ENCODE results near the gene NSF. TPM values are rescaled to one million over a fixed set of nuclear protein-coding genes. Genes with fewer than 3 reads are reported as not detected.

The NSF gene
- total RNA-seq, 1 experiment from 2014 or later = 22.2 TPM

DNA sequence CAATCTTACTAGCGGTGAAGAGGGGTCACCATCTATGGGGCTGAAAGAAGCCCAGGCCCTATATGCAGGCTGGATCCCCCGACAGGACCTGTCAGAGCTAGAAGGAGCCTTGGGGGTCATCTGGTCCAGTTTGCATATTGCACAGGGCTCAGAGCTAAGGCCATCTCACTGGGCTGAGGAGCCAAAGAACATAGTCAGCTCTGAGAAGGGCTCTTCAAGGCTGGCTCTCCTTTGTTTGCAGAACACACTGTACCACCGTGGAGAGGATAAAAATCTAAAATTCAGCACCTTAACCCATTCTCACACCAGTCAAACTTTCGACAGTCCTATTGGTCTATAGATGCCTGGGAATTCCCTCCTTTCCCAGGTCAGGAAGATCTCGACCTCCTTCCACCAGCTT lies 203.8 kb downstream of the NSF start:
- no peak for DNase-seq
- H3K4me3 ChIP-seq (ENCODE audit: insufficient read depth, low read depth, low read length) = no peak overlapping the region
- no peaks in the 10 kb centered on the region; the same call in 1 of the 2 replicates for H3K27me3 ChIP-seq (ENCODE audit: control insufficient read depth, insufficient read depth, low read length)
- no peaks in the 10 kb centered on the region for H3K36me3 ChIP-seq (replicated peaks; ENCODE audit: control insufficient read depth, insufficient read depth, low read length)

GRCh38 chr17:46795379-46795952 lies 205.0 kb downstream of the NSF start:
- H3K36me3 ChIP-seq (replicated peaks; ENCODE audit: control insufficient read depth, insufficient read depth, low read length) = no peaks in the 10 kb centered on the region
- H3K4me3 ChIP-seq (ENCODE audit: insufficient read depth, low read depth, low read length) = no peak overlapping the region
- H3K27me3 ChIP-seq (ENCODE audit: control insufficient read depth, insufficient read depth, low read length) = no peaks in the 10 kb centered on the region; the same call in 1 of the 2 replicates
- no peak for DNase-seq

GRCh38 chr17:46796084-46796483 lies 205.6 kb downstream of the NSF start:
- no peaks in the 10 kb centered on the region; the same call in 1 of the 2 replicates for H3K27me3 ChIP-seq (ENCODE audit: control insufficient read depth, insufficient read depth, low read length)
- H3K4me3 ChIP-seq (ENCODE audit: insufficient read depth, low read depth, low read length) = no peak overlapping the region
- DNase-seq = no peak
- no peaks in the 10 kb centered on the region for H3K36me3 ChIP-seq (replicated peaks; ENCODE audit: control insufficient read depth, insufficient read depth, low read length)

GRCh38 chr17:46796524-46796923 lies 206.1 kb downstream of the NSF start:
- no peak overlapping the region for H3K4me3 ChIP-seq (ENCODE audit: insufficient read depth, low read depth, low read length)
- no peaks in the 10 kb centered on the region; the same call in 1 of the 2 replicates for H3K27me3 ChIP-seq (ENCODE audit: control insufficient read depth, insufficient read depth, low read length)
- H3K36me3 ChIP-seq (replicated peaks; ENCODE audit: control insufficient read depth, insufficient read depth, low read length) = no peaks in the 10 kb centered on the region
- DNase-seq = no peak

- Histone ChIP-seq H3K36me3 (replicated peaks; ENCODE audit: control insufficient read depth, insufficient read depth, low read length) (no peaks in the 10 kb centered on the region), H3K4me3 (ENCODE audit: insufficient read depth, low read depth, low read length) (no peak overlapping the region), H3K27me3 (ENCODE audit: control insufficient read depth, insufficient read depth, low read length) (no peaks in the 10 kb centered on the region; the same call in 1 of the 2 replicates)
- DNase-seq = no peak
These were observed 206.6 kb downstream of the NSF start for GRCh38 chr17:46796956-46797530.

DNA sequence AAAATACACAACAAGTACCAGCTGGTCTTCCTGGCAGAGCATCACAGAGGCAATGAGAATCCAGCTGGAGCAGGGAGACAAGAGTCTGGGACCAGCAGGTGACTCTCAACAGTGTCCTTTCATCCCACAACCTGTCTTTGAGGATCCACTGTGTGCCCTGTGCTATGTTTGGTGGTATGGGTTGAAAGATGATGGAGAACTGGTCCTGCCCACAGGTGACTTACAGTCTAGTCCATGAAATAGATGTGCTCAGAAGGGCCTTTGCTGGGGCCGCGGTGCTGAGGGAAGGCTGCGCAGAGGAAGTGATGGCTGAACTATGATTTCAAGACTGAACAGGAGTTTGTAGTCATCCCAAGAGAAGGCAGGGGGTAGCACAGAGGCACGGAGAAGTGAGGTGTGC lies 210.1 kb downstream of the NSF start:
- Histone ChIP-seq H3K4me3 (ENCODE audit: insufficient read depth, low read depth, low read length) (no peak overlapping the region), H3K36me3 (replicated peaks; ENCODE audit: control insufficient read depth, insufficient read depth, low read length) (no peaks in the 10 kb centered on the region), H3K27me3 (ENCODE audit: control insufficient read depth, insufficient read depth, low read length) (no peaks in the 10 kb centered on the region)
- no peak for DNase-seq

DNA sequence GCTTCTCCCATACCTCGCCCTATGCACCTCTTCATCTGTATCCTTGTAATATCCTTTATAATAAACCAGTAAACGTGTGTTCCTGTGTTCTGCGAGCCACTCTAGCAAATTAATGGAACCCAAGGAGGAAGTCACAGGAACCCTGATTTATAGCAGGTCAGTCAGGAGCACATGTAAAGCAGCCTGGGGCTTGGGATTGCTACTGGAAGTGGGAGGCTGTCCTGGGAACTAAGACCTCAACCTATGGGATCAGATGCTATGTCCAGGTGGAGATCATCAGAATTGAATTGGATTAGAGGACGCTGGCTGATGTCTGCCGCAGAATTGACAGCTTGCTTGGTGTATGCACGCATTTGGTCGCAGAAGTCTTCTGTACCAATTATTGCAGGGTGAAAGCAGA lies 212.3 kb downstream of the NSF start:
- no peaks in the 10 kb centered on the region for H3K27me3 ChIP-seq (ENCODE audit: control insufficient read depth, insufficient read depth, low read length)
- no peak overlapping the region for H3K4me3 ChIP-seq (ENCODE audit: insufficient read depth, low read depth, low read length)
- no peaks in the 10 kb centered on the region for H3K36me3 ChIP-seq (replicated peaks; ENCODE audit: control insufficient read depth, insufficient read depth, low read length)
- no peak for DNase-seq

DNA sequence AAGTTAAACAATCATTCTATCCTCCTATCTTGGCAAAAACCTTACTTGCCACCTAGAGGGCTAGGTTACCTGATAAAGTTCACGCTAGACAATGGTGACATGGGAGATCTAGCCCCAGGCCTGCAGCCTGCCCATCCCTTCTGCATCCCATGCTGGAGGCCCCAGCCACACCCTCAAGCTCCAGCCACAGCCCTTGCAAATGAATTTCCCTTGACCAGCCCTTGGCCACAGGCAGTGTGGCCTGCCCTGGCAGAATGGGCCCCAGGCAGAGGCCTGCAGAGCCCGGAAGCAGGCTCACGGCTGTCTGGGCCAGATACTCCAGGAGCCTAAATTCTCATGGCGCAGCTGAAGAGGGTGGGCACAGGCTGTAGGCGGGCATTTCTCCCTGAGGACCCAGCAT lies 213.1 kb downstream of the NSF start:
- no peak for DNase-seq
- Histone ChIP-seq H3K36me3 (replicated peaks; ENCODE audit: control insufficient read depth, insufficient read depth, low read length) (no peaks in the 10 kb centered on the region), H3K4me3 (ENCODE audit: insufficient read depth, low read depth, low read length) (no peak overlapping the region), H3K27me3 (ENCODE audit: control insufficient read depth, insufficient read depth, low read length) (no peaks in the 10 kb centered on the region)

GRCh38 chr17:46805771-46806170 lies 215.3 kb downstream of the NSF start:
- Histone ChIP-seq H3K4me3 (ENCODE audit: insufficient read depth, low read depth, low read length) (no peak overlapping the region), H3K27me3 (ENCODE audit: control insufficient read depth, insufficient read depth, low read length) (no peaks in the 10 kb centered on the region), H3K36me3 (replicated peaks; ENCODE audit: control insufficient read depth, insufficient read depth, low read length) (no peaks in the 10 kb centered on the region)
- DNase-seq = no peak

Other genes starting within 250 kb of the NSF start
- gene ARL17B, start 228.9 kb upstream of the NSF start, total RNA-seq (2014; rRNA removed; shearing (Covaris generic)) = 1.7 and 2.6 TPM in 2 replicates
- gene LRRC37A2, start 78.2 kb upstream of the NSF start, total RNA-seq (2014; rRNA removed; shearing (Covaris generic)) = 3.3 and 6.1 TPM in 2 replicates
- gene ARL17A, start 11.0 kb upstream of the NSF start, total RNA-seq (2014; rRNA removed; shearing (Covaris generic)) = 4.9 and 7.7 TPM in 2 replicates
- gene WNT3, start 228.0 kb downstream of the NSF start, total RNA-seq (2014; rRNA removed; shearing (Covaris generic)) = 29.9 and 31.9 TPM in 2 replicates